ENCODE results near the gene MPHOSPH6.

DNA sequence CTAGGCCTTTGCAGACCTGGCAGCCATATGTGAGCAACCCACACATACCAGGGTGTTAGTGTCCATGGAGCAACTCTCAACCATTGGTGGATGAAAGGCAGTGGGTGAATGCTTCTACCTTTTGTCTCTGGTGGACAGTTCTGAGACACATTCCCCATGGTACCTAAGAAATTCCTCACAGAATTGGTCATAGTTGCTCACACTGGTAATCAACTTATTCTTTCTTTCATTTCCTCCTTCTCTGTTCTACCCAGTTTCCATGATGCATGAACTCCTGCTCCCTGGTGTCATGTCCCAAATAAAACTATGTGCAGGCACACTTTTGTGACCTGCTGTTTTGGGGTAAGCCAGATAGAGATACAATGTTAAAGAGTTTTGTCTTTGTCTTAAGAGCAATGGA lies 33.2 kb upstream of the MPHOSPH6 start:
- TF ChIP-seq POLR2AphosphoS5 (IDR thresholded peaks at IDR 0.05; ENCODE audit: low read depth, low read length) = no peak
- TF ChIP-seq, protein P1, sequence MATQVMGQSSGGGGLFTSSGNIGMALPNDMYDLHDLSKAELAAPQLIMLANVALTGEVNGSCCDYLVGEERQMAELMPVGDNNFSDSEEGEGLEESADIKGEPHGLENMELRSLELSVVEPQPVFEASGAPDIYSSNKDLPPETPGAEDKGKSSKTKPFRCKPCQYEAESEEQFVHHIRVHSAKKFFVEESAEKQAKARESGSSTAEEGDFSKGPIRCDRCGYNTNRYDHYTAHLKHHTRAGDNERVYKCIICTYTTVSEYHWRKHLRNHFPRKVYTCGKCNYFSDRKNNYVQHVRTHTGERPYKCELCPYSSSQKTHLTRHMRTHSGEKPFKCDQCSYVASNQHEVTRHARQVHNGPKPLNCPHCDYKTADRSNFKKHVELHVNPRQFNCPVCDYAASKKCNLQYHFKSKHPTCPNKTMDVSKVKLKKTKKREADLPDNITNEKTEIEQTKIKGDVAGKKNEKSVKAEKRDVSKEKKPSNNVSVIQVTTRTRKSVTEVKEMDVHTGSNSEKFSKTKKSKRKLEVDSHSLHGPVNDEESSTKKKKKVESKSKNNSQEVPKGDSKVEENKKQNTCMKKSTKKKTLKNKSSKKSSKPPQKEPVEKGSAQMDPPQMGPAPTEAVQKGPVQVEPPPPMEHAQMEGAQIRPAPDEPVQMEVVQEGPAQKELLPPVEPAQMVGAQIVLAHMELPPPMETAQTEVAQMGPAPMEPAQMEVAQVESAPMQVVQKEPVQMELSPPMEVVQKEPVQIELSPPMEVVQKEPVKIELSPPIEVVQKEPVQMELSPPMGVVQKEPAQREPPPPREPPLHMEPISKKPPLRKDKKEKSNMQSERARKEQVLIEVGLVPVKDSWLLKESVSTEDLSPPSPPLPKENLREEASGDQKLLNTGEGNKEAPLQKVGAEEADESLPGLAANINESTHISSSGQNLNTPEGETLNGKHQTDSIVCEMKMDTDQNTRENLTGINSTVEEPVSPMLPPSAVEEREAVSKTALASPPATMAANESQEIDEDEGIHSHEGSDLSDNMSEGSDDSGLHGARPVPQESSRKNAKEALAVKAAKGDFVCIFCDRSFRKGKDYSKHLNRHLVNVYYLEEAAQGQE (IDR thresholded peaks at IDR 0.05; ENCODE audit: insufficient read depth in 1 of 2, low read depth in 2 of 2, low read length in 2 of 2) = no peak

Measured in PFSK-1 (cell line).